HepG2 (cell line): ENCODE results near the gene CHEK2. TPM values are rescaled to one million over a fixed set of nuclear protein-coding genes. Genes with fewer than 3 reads are reported as not detected.

Experiments used
- ATAC-seq: fragments of 200-7000 bp; cut with Tn5 transposase; 3 replicates; pipeline ENCODE4 v1.9.1; 2020; ENCODE audit warnings: mild to moderate bottlenecking, moderate library complexity
- BruUV-seq: library from RNA; stranded (reverse); fragments of 400-500 nt; replicated peaks from 2 replicates; lab custom pipeline; 2021; lab: Mats Ljungman, UMichigan
- CTCF ChIA-PET: fragments of 300-600 bp; formaldehyde crosslinking; extraction: SDS; loops from one replicate; lab custom pipeline; 2021; ENCODE audit warnings: low total read pairs, inconsistent platforms, low intra/inter-chr PET ratio; lab: Yijun Ruan, JAX
- POLR2A ChIA-PET: fragments of 350-600 bp; sonication (Branson Sonifier 250); formaldehyde crosslinking; loops from one replicate; lab custom pipeline; 2020; ENCODE audit warnings: antibody characterized with exemption, inconsistent platforms; lab: Yijun Ruan, JAX
- DNase-seq: peaks from one replicate; pipeline ENCODE4 v3.0.0-alpha.2; 2015; ENCODE audit warnings: low spot score
- FAIRE-seq: peaks from 3 replicates; lab custom pipeline; 2011; peaks lifted over from hg19 to GRCh38; lab: Jason Lieb, UNC
- H2AFZ ChIP-seq: one replicate; pipeline ENCODE4 v1.6.1; 2011; ENCODE audit warnings: low read length, inconsistent platforms
- H3K27ac ChIP-seq: fragments of 300-600 bp; 3 replicates; pipeline ENCODE4 v1.8.0; 2011; ENCODE audit warnings: mixed run types, mild to moderate bottlenecking, mixed read lengths, low read length, inconsistent platforms; ENCODE audit not compliant: insufficient read depth; ENCODE audit errors: extremely low read length
- H3K27me3 ChIP-seq, 2 experiments: fragments of 200-600 bp in 1 of 2; 2 replicates in 1 of 2; 3 replicates in 1 of 2; pipeline versions ENCODE4 v1.6.0 to v1.8.0; 2011; ENCODE audit warnings: low read length in 2 of 2, mild to moderate bottlenecking in 2 of 2, moderate library complexity in 2 of 2, inconsistent platforms in 1 of 2; ENCODE audit not compliant: insufficient read depth in 2 of 2, control insufficient read depth in 1 of 2
- H3K36me3 ChIP-seq, 2 experiments: fragments of 200-600 bp in 1 of 2; replicated peaks in 1 of 2; 2 replicates in 1 of 2; 3 replicates in 1 of 2; pipeline versions ENCODE4 v1.5.1 to v1.8.0; 2011; ENCODE audit warnings: low read length in 2 of 2, inconsistent platforms in 1 of 2; ENCODE audit not compliant: insufficient read depth in 2 of 2, control insufficient read depth in 1 of 2
- H3K4me1 ChIP-seq: 2 replicates; pipeline ENCODE4 v1.5.1; 2012; ENCODE audit warnings: low read length, inconsistent platforms; ENCODE audit not compliant: insufficient read depth
- H3K4me2 ChIP-seq: 2 replicates; pipeline ENCODE4 v1.6.0; 2011; ENCODE audit warnings: low read depth, low read length, inconsistent platforms
- H3K4me3 ChIP-seq, 3 experiments: fragments of 200-600 bp in 1 of 3; sonication (generic), shearing (Covaris generic) in 1 of 3; replicated peaks in 1 of 3; 2 replicates each; pipeline ENCODE4 v1.5.1; 2011 to 2016; ENCODE audit warnings: low read length in 3 of 3, inconsistent platforms in 2 of 3, low read depth in 2 of 3, mild to moderate bottlenecking in 2 of 3, control low read depth in 1 of 3, mixed read lengths in 1 of 3; ENCODE audit not compliant: insufficient read depth in 1 of 3
- H3K79me2 ChIP-seq: one replicate; pipeline ENCODE4 v1.6.1; 2011; ENCODE audit warnings: low read length, inconsistent platforms; ENCODE audit not compliant: insufficient read depth
- H3K9ac ChIP-seq: 2 replicates; pipeline ENCODE4 v1.6.0; 2011; ENCODE audit warnings: mild to moderate bottlenecking, low read depth, low read length, inconsistent platforms; ENCODE audit not compliant: insufficient read depth
- H3K9me3 ChIP-seq: 2 replicates; pipeline ENCODE4 v1.5.1; 2012; ENCODE audit warnings: mild to moderate bottlenecking, low read length
- H4K20me1 ChIP-seq: 2 replicates; pipeline ENCODE4 v1.6.0; 2011; ENCODE audit warnings: inconsistent platforms, mild to moderate bottlenecking, low read length, moderate library complexity; ENCODE audit not compliant: insufficient read depth
- HNF1B ChIP-seq: sonication (generic); formaldehyde crosslinking; IDR thresholded peaks from 2 replicates; pipeline ENCODE4 v1.5.1; 2020; ENCODE audit warnings: mild to moderate bottlenecking, moderate library complexity, missing genetic modification reagents
- MTERF4 ChIP-seq: sonication (generic); formaldehyde crosslinking; IDR thresholded peaks from 2 replicates; pipeline ENCODE4 v1.8.0; 2023; ENCODE audit warnings: mild to moderate bottlenecking, missing genetic modification reagents
- POLR2G ChIP-seq: fragments of 200-400 bp; formaldehyde crosslinking; IDR thresholded peaks from 2 replicates; pipeline ENCODE4 v1.6.1; 2018; ENCODE audit warnings: mild to moderate bottlenecking, low read depth, low read length, moderate library complexity
- THAP9 ChIP-seq: sonication (generic); formaldehyde crosslinking; IDR thresholded peaks from 2 replicates; pipeline ENCODE4; 2020; ENCODE audit warnings: missing genetic modification reagents, mild to moderate bottlenecking, borderline replicate concordance
- ZBTB42 ChIP-seq: sonication (generic); formaldehyde crosslinking; IDR thresholded peaks from 2 replicates; pipeline ENCODE4 v1.5.0; 2020; ENCODE audit warnings: mild to moderate bottlenecking, missing genetic modification reagents
- ZFP36 ChIP-seq: fragments of 150-350 bp; IDR thresholded peaks from 2 replicates; pipeline ENCODE4 v1.6.1; 2018; ENCODE audit warnings: borderline replicate concordance, low read length, low read depth; ENCODE audit not compliant: partially characterized antibody
- ZNF558 ChIP-seq: sonication (generic); formaldehyde crosslinking; IDR thresholded peaks from 2 replicates; pipeline ENCODE4 v1.9.0; 2022; ENCODE audit warnings: mild to moderate bottlenecking, missing genetic modification reagents, borderline replicate concordance
- ZNF704 ChIP-seq: sonication (generic); formaldehyde crosslinking; IDR thresholded peaks from 2 replicates; pipeline ENCODE4 v1.8.1; 2023; ENCODE audit warnings: mild to moderate bottlenecking, inconsistent platforms, moderate library complexity, missing genetic modification reagents, borderline replicate concordance
- ZSCAN12 ChIP-seq: sonication (generic); formaldehyde crosslinking; IDR thresholded peaks from 2 replicates; pipeline ENCODE4 v1.9.0; 2021; ENCODE audit warnings: mild to moderate bottlenecking, missing genetic modification reagents
- WGBS: methylation state at CpG from one replicate; pipeline ENCODE4 v1.1.6; 2017; ENCODE audit warnings: low lambda C conversion rate; 5-methylcytosine and 5-hydroxymethylcytosine counted together
- in situ Hi-C: cut with HindIII; loops from 2 replicates; pipeline ENCODE4 v1.10.0; 2017; ENCODE audit warnings: low pct_unique_long_range_greater_than_20kb; ENCODE audit not compliant: extremely low pct_ligation_motif_present
- intact Hi-C: fragments of 100-400 bp; cut with micrococcal nuclease; formaldehyde crosslinking; loops from one replicate; pipeline ENCODE4 v1.10.0; 2022; ENCODE audit not compliant: unreplicated experiment
- polyA plus RNA-seq, 8 experiments: library from polyadenylated mRNA; depleted of rRNA in 3 of 8; stranded (reverse) in 7 of 8; unstranded in 1 of 8; fragments of >200 nt; fragmentation: Illumina TruSeq in 4 of 8; extraction: Trizol in 4 of 8; gene quantifications; 2 replicates each; pipeline versions ENCODE4 v1.2.1 to v1.2.3, GENCODE V29; 2011 to 2016; ENCODE audit warnings: low read depth in 4 of 8, missing spikeins in 1 of 8, mixed read lengths in 1 of 8; ENCODE audit not compliant: insufficient read depth in 1 of 8
- total RNA-seq, 5 experiments: library from RNA; depleted of rRNA; stranded (reverse); fragments of >200 nt; fragmentation: Illumina TruSeq; extraction: Trizol; gene quantifications; 2 replicates each; pipeline ENCODE4 v1.2.3, GENCODE V29; 2016; ENCODE audit warnings: low read depth in 1 of 5
- TF ChIP-seq, protein P1 (sequence below): sonication (generic); formaldehyde crosslinking; IDR thresholded peaks from 2 replicates; pipeline ENCODE4 v1.4.0; 2020; ENCODE audit warnings: mild to moderate bottlenecking, missing genetic modification reagents

The CHEK2 gene
- total and polyA plus RNA-seq, 2 of the 13 experiments (the other 11 are each of a cell fraction or from before 2014, with no cell fraction given) = 27.0 to 40.5 TPM

GRCh38 chr22:28741200-28741784, 328 bp downstream of the CHEK2 start:
- peak; percentile 18 for FAIRE-seq
- 1% methylated on average over 16 of the region's 18 CpGs for WGBS
- peaks cover 5 to 28% of the 10 kb centered on the region in 2 experiments for H3K36me3 ChIP-seq
- peaks cover 65% of the 10 kb centered on the region for H3K79me2 ChIP-seq
- peak; percentile 11 for ATAC-seq
- peak overlapping the region; percentile 88 for H3K4me2 ChIP-seq
- H3K4me3 ChIP-seq = peak overlapping the region; percentile 62 to 96 (median 78)
- H3K9ac ChIP-seq = peak overlapping the region; percentile 89
- H3K27ac ChIP-seq = peak overlapping the region; percentile 71
- DNase-seq = no peak
- intact Hi-C loops = loop anchor here (5.0 kb wide), 1 partner anchor 41 kb away; no protein-coding TSS in a partner anchor
- H2AFZ ChIP-seq = peak overlapping the region; percentile 90
- CTCF ChIA-PET = no interaction called here
- no peaks in the 10 kb centered on the region for H4K20me1 ChIP-seq
- no peaks in the 10 kb centered on the region for H3K27me3 ChIP-seq
- H3K4me1 ChIP-seq = peaks cover 69% of the 10 kb centered on the region
- BruUV-seq = TSS peak; percentile 83
- in situ Hi-C loops = no loop called here
- no peaks in the 10 kb centered on the region for H3K9me3 ChIP-seq
- POLR2A ChIA-PET = interaction anchor here (0.8 to 2.3 kb wide), 6 partner anchors 32 to 78 kb away, joined by 3 to 7 read pairs (median 4); partner anchors contain the start of genes CCDC117, TTC28 and XBP1
- TF ChIP-seq ZBTB42 (CRISPR knock-in tag) = no peak
- TF ChIP-seq ZSCAN12 = no peak
- TF ChIP-seq, protein P1, sequence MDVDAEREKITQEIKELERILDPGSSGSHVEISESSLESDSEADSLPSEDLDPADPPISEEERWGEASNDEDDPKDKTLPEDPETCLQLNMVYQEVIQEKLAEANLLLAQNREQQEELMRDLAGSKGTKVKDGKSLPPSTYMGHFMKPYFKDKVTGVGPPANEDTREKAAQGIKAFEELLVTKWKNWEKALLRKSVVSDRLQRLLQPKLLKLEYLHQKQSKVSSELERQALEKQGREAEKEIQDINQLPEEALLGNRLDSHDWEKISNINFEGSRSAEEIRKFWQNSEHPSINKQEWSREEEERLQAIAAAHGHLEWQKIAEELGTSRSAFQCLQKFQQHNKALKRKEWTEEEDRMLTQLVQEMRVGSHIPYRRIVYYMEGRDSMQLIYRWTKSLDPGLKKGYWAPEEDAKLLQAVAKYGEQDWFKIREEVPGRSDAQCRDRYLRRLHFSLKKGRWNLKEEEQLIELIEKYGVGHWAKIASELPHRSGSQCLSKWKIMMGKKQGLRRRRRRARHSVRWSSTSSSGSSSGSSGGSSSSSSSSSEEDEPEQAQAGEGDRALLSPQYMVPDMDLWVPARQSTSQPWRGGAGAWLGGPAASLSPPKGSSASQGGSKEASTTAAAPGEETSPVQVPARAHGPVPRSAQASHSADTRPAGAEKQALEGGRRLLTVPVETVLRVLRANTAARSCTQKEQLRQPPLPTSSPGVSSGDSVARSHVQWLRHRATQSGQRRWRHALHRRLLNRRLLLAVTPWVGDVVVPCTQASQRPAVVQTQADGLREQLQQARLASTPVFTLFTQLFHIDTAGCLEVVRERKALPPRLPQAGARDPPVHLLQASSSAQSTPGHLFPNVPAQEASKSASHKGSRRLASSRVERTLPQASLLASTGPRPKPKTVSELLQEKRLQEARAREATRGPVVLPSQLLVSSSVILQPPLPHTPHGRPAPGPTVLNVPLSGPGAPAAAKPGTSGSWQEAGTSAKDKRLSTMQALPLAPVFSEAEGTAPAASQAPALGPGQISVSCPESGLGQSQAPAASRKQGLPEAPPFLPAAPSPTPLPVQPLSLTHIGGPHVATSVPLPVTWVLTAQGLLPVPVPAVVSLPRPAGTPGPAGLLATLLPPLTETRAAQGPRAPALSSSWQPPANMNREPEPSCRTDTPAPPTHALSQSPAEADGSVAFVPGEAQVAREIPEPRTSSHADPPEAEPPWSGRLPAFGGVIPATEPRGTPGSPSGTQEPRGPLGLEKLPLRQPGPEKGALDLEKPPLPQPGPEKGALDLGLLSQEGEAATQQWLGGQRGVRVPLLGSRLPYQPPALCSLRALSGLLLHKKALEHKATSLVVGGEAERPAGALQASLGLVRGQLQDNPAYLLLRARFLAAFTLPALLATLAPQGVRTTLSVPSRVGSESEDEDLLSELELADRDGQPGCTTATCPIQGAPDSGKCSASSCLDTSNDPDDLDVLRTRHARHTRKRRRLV = 0 out of 2 replicates have a peak, but pooled peaks have one; percentile 31
- TF ChIP-seq ZFP36 = no peak
- no peak for TF ChIP-seq THAP9
- no peak for TF ChIP-seq HNF1B
- no peak for TF ChIP-seq MTERF4 (CRISPR knock-in tag)
- no peak for TF ChIP-seq ZNF558 (CRISPR knock-in tag)
- no peak; the same call in 1 of the 2 replicates for TF ChIP-seq ZNF704 (CRISPR knock-in tag)
- TF ChIP-seq POLR2G = no peak
